K562 (cell line): ENCODE data around the gene VPS35L. TPM values are rescaled to one million over a fixed set of nuclear protein-coding genes. Genes with fewer than 3 reads are reported as not detected.

Experiments used
- ATAC-seq: fragments of 200-7000 bp; cut with Tn5 transposase; 3 replicates; pipeline ENCODE4 v1.9.1; 2020; ENCODE audit warnings: moderate library complexity
- BruUV-seq: library from RNA; stranded (reverse); fragments of 400-500 nt; replicated peaks from 2 replicates; lab custom pipeline; 2021; lab: Mats Ljungman, UMichigan
- CTCF ChIA-PET: fragments of 300-600 bp; formaldehyde crosslinking; extraction: SDS; loops from one replicate; lab custom pipeline; 2021; ENCODE audit warnings: low intra/inter-chr PET ratio; lab: Yijun Ruan, JAX
- POLR2A ChIA-PET: fragments of 300-600, 350-650 bp; sonication (Branson Sonifier 250); formaldehyde crosslinking; extraction: SDS; loops from one replicate; lab custom pipeline; 2021; ENCODE audit warnings: antibody characterized with exemption, inconsistent platforms; lab: Yijun Ruan, JAX
- DNase-seq, 4 experiments: peaks; one replicate each; pipeline versions ENCODE4 v3.0.0 to v3.0.0-alpha.2; 2011 to 2018; ENCODE audit warnings: low spot score in 3 of 4, mixed read lengths in 3 of 4; ENCODE audit errors: extremely low read depth in 1 of 4
- FAIRE-seq: peaks from 2 replicates; lab custom pipeline; 2011; peaks lifted over from hg19 to GRCh38; lab: Jason Lieb, UNC
- H2AFZ ChIP-seq: 2 replicates; pipeline ENCODE4 v1.6.0; 2011; ENCODE audit warnings: low read depth, low read length, control low read depth, inconsistent platforms
- H3K27ac ChIP-seq: fragments of 200-600 bp; 3 replicates; pipeline ENCODE4 v1.8.0; 2011; ENCODE audit warnings: low read depth, mild to moderate bottlenecking, control low read depth, inconsistent platforms, low read length, moderate library complexity, mixed read lengths; ENCODE audit errors: extremely low read depth
- H3K27me3 ChIP-seq, 2 experiments: fragments of 300-600 bp in 1 of 2; 2 replicates in 1 of 2; 3 replicates in 1 of 2; pipeline versions ENCODE4 v1.6.0 to v1.8.0; 2011; ENCODE audit warnings: inconsistent platforms in 2 of 2, low read length in 2 of 2, mild to moderate bottlenecking in 1 of 2, mixed read lengths in 1 of 2, moderate library complexity in 1 of 2; ENCODE audit not compliant: control insufficient read depth in 2 of 2, insufficient read depth in 2 of 2
- H3K36me3 ChIP-seq: fragments of 300-600 bp; 3 replicates; pipeline ENCODE4 v1.8.0; 2011; ENCODE audit warnings: mild to moderate bottlenecking, low read length, inconsistent platforms; ENCODE audit not compliant: control insufficient read depth, insufficient read depth
- H3K4me1 ChIP-seq, 2 experiments: fragments of 200-600 bp in 1 of 2; replicated peaks in 1 of 2; 2 replicates in 1 of 2; 3 replicates in 1 of 2; pipeline versions ENCODE4 v1.5.1 to v1.8.0; 2011; ENCODE audit warnings: inconsistent platforms in 2 of 2, low read length in 2 of 2, mild to moderate bottlenecking in 1 of 2, mixed read lengths in 1 of 2, moderate library complexity in 1 of 2; ENCODE audit not compliant: control insufficient read depth in 2 of 2, insufficient read depth in 2 of 2
- H3K4me2 ChIP-seq: 2 replicates; pipeline ENCODE4 v1.6.1; 2011; ENCODE audit warnings: low read length, control low read depth, inconsistent platforms, mixed read lengths; ENCODE audit not compliant: insufficient read depth
- H3K4me3 ChIP-seq: fragments of 200-600 bp; sonication (generic), shearing (Covaris generic); 2 replicates; pipeline ENCODE4 v1.5.1; 2016; ENCODE audit warnings: control low read depth, inconsistent platforms
- H3K79me2 ChIP-seq: fragments of 200-600 bp; 3 replicates; pipeline ENCODE4 v1.8.0; 2011; ENCODE audit warnings: low read length, inconsistent platforms; ENCODE audit not compliant: control insufficient read depth, insufficient read depth
- H3K9ac ChIP-seq, 2 experiments: 2 replicates each; pipeline versions ENCODE4 v1.6.0 to v1.6.1; 2011; ENCODE audit warnings: low read depth in 2 of 2, low read length in 2 of 2, control low read depth in 1 of 2, inconsistent platforms in 1 of 2, mild to moderate bottlenecking in 1 of 2, mixed read lengths in 1 of 2; ENCODE audit not compliant: insufficient read depth in 1 of 2
- H3K9me1 ChIP-seq: one replicate; pipeline ENCODE4 v1.6.0; 2011; ENCODE audit warnings: inconsistent platforms, mild to moderate bottlenecking, low read length, moderate library complexity; ENCODE audit not compliant: control insufficient read depth, insufficient read depth
- H3K9me3 ChIP-seq: replicated peaks from 2 replicates; pipeline ENCODE4 v1.5.1; 2011; ENCODE audit warnings: low read depth, low read length, inconsistent platforms; ENCODE audit not compliant: control insufficient read depth, insufficient read depth
- H4K20me1 ChIP-seq: replicated peaks from 2 replicates; pipeline ENCODE4 v1.6.1; 2011; ENCODE audit warnings: low read length, inconsistent platforms, mixed read lengths; ENCODE audit not compliant: control insufficient read depth, insufficient read depth
- ZNF347 ChIP-seq: fragments of 450-650 bp; formaldehyde crosslinking; IDR thresholded peaks from 2 replicates; pipeline ENCODE4 v1.4.0; 2020; ENCODE audit warnings: low read depth, mild to moderate bottlenecking, moderate library complexity
- WGBS: fragments of 100-300 bp; shearing (Covaris generic); methylation state at CpG from one replicate; pipeline ENCODE4 v1.1.6; 2016; ENCODE audit warnings: low coverage, mixed read lengths; ENCODE audit not compliant: insufficient coverage; ENCODE audit errors: missing lambda C conversion rate; 5-methylcytosine and 5-hydroxymethylcytosine counted together
- in situ Hi-C: fragments of 300-500 bp; cut with MboI; formaldehyde crosslinking; loops from 4 replicates; pipeline ENCODE4 v1.15.0; 2018; ENCODE audit warnings: inconsistent platforms, mixed read lengths
- intact Hi-C: fragments of 100-400 bp; cut with micrococcal nuclease; formaldehyde crosslinking; loops from 2 replicates; pipeline ENCODE4 v1.14.2; 2022
- polyA plus RNA-seq, 8 experiments: library from polyadenylated mRNA; depleted of rRNA in 4 of 8; stranded (reverse) in 5 of 8; unstranded in 3 of 8; fragments of >200 nt; fragmentation: Nextera tagmentation in 2 of 8; fragmentation: Illumina TruSeq in 1 of 8; extraction: Ambion mirVana in 2 of 8; extraction: Trizol in 1 of 8; gene quantifications; 2 replicates each; pipeline versions ENCODE4 v1.2.1 to v1.2.3, GENCODE V29; 2011 to 2014; ENCODE audit warnings: inconsistent platforms in 1 of 8, missing spikeins in 1 of 8
- total RNA-seq, 7 experiments: library from RNA; depleted of rRNA in 6 of 7; stranded (reverse); fragments of >200 nt in 6 of 7; fragmentation: Illumina TruSeq in 2 of 7; extraction: Trizol in 2 of 7; gene quantifications; 2 replicates each; pipeline versions ENCODE4 v1.2.1 to v1.2.3, GENCODE V29; 2011 to 2021; ENCODE audit warnings: low replicate concordance in 1 of 7
- TF ChIP-seq, protein P1 (sequence below), 2 experiments: IDR thresholded peaks; 2 replicates each; pipeline ENCODE4 v1.6.1; 2012; ENCODE audit warnings: improper control_type of control experiment in 2 of 2, low read depth in 2 of 2, low read length in 2 of 2, borderline replicate concordance in 1 of 2

The VPS35L gene
- total and polyA plus RNA-seq, 9 of the 15 experiments (the other 6 are each of a cell fraction or from before 2014, with no cell fraction given): 10.2 to 30.4 (median 20.1) TPM

DNA sequence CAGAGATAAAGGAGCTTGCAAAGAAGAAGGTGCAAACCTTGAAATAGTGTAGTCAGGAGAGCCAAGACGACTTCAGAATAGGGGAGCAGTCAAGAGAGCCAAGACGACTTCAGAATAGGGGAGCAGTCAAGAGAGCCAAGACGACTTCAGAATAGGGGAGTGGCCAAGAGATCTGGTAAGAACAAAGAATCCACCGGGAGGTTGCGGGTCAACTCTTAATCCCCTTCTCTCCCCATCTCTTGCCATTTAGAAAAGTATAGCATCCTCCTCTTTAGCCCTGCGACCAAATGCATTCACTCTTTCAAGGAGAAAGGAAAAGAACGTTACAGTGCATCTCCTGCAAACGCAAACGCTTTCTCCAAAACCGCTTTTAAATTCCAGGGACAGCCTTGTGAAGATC lies 161.8 kb downstream of the VPS35L start:
- Histone ChIP-seq H3K4me1 (peaks cover 25 to 44% of the 10 kb centered on the region in 2 experiments; a peak in 4 of 5 replicates), H3K9me3 (no peaks in the 10 kb centered on the region), H3K79me2 (peaks cover 74% of the 10 kb centered on the region), H4K20me1 (peaks cover 14% of the 10 kb centered on the region; the same call in 1 of the 2 replicates), H3K4me3 (peak overlapping the region; percentile 68), H3K27me3 (no peaks in the 10 kb centered on the region), H3K27ac (peak overlapping the region; percentile 62), H3K4me2 (peak overlapping the region; percentile 96), H3K36me3 (peaks cover 38% of the 10 kb centered on the region), H3K9ac (peak overlapping the region; percentile 80 to 99), H2AFZ (peak overlapping the region; percentile 99), H3K9me1 (no peaks in the 10 kb centered on the region)
- intact Hi-C loops: no loop called here
- 2% methylated on average over 9 of the region's 10 CpGs for WGBS
- CTCF ChIA-PET: no interaction called here
- POLR2A ChIA-PET: interaction anchor here (0.6 to 1.9 kb wide), 3 partner anchors 8 to 260 kb away, joined by 3 to 6 read pairs (median 3); no protein-coding TSS in a partner anchor
- in situ Hi-C loops: no loop called here
- FAIRE-seq (no peak), ATAC-seq (peak; percentile 22; the same call in 2 of the 3 replicates), DNase-seq (peak in 2 of 4 experiments; percentile 34 to 40)
- BruUV-seq: no TSS peak
- no peak for TF ChIP-seq ZNF347
- TF ChIP-seq, protein P1, sequence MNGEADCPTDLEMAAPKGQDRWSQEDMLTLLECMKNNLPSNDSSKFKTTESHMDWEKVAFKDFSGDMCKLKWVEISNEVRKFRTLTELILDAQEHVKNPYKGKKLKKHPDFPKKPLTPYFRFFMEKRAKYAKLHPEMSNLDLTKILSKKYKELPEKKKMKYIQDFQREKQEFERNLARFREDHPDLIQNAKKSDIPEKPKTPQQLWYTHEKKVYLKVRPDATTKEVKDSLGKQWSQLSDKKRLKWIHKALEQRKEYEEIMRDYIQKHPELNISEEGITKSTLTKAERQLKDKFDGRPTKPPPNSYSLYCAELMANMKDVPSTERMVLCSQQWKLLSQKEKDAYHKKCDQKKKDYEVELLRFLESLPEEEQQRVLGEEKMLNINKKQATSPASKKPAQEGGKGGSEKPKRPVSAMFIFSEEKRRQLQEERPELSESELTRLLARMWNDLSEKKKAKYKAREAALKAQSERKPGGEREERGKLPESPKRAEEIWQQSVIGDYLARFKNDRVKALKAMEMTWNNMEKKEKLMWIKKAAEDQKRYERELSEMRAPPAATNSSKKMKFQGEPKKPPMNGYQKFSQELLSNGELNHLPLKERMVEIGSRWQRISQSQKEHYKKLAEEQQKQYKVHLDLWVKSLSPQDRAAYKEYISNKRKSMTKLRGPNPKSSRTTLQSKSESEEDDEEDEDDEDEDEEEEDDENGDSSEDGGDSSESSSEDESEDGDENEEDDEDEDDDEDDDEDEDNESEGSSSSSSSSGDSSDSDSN (IDR thresholded peaks at IDR 0.05; ENCODE audit: borderline replicate concordance in 1 of 2, low read depth in 2 of 2, low read length in 2 of 2): 0 out of 4 replicates have a peak, but pooled peaks of 1 of the 2 experiments have one; percentile 10
